ENCODE results near the gene PXDN.

- TF ChIP-seq CTCF (conservative IDR thresholded peaks at IDR 0.05; ENCODE audit: low read depth, low read length) (no peak), EZH2 (IDR thresholded peaks at IDR 0.05; ENCODE audit: low read length, unreplicated experiment) (no peak), EZH2phosphoT487 (IDR thresholded peaks at IDR 0.05; ENCODE audit: borderline replicate concordance, low read length) (no peak)
These were observed 96.7 kb downstream of the PXDN start for GRCh38 chr2:1647417-1648240.

Data from PC-3 (cell line).